Esophagus muscularis mucosa (tissue), 4 donors: ENCODE results near the gene PARN. TPM values are rescaled to one million over a fixed set of nuclear protein-coding genes. Genes with fewer than 3 reads are reported as not detected.
"Not testable (repeated sequence)": the region's sequence is repeated elsewhere in the genome, so short reads cannot be mapped to it uniquely, and the experiment has no call there.

Source experiments
- DNase-seq: peaks from one replicate; pipeline ENCODE4 v3.0.0-alpha.2; 2017; ENCODE audit errors: extremely low spot score
- H3K27ac ChIP-seq, 4 donors: fragments of 200-600 bp; sonication (generic); replicated peaks in 1 of 4; 1 replicate in 3 of 4; 2 replicates in 1 of 4; pipeline ENCODE4 v1.5.1; 2016 to 2019; ENCODE audit warnings: mild to moderate bottlenecking in 1 of 4
- H3K27me3 ChIP-seq, 4 donors: fragments of 200-600 bp; sonication (generic); one replicate each; pipeline versions ENCODE4 v1.5.1 to v1.6.0; 2016 to 2019
- H3K36me3 ChIP-seq, 4 donors: fragments of 200-600 bp; sonication (generic); one replicate each; pipeline ENCODE4 v1.5.1; 2016 to 2019
- H3K4me1 ChIP-seq, 4 donors: fragments of 200-600 bp; sonication (generic); one replicate each; pipeline ENCODE4 v1.5.1; 2016 to 2019
- H3K4me3 ChIP-seq, 4 donors: fragments of 200-600 bp; sonication (generic); 1 replicate in 2 of 4; 2 replicates in 2 of 4; pipeline ENCODE4 v1.5.1; 2016 to 2019; ENCODE audit warnings: mild to moderate bottlenecking in 4 of 4, moderate library complexity in 1 of 4
- H3K9me3 ChIP-seq, 4 donors: fragments of 200-600 bp; sonication (generic); 1 replicate in 3 of 4; 2 replicates in 1 of 4; pipeline ENCODE4 v1.5.1; 2016 to 2019
- CTCF ChIP-seq, 3 experiments: fragments of 200-600 bp in 2 of 3; fragments of 450-650 bp in 1 of 3; sonication (generic) in 2 of 3; IDR thresholded peaks; one replicate each; pipeline ENCODE4 v1.5.1; 2017 to 2019; ENCODE audit warnings: antibody characterized with exemption in 3 of 3, mild to moderate bottlenecking in 2 of 3, moderate library complexity in 1 of 3
- EP300 ChIP-seq: sonication (generic); formaldehyde crosslinking; IDR thresholded peaks from one replicate; pipeline ENCODE4 v1.6.1; 2017; ENCODE audit warnings: antibody characterized with exemption
- POLR2A ChIP-seq: fragments of 450-650 bp; IDR thresholded peaks from one replicate; pipeline ENCODE4 v1.6.1; 2017; ENCODE audit warnings: antibody characterized with exemption, moderate library complexity, mild to moderate bottlenecking, low read depth
- POLR2AphosphoS5 ChIP-seq, 2 donors: sonication (generic); formaldehyde crosslinking; IDR thresholded peaks; one replicate each; pipeline ENCODE4 v1.6.1; 2017; ENCODE audit warnings: antibody characterized with exemption in 2 of 2
- WGBS: methylation state at CpG from one replicate; pipeline ENCODE4 v1.1.5; 2018; 5-methylcytosine and 5-hydroxymethylcytosine counted together
- intact Hi-C: fragments of 100-400 bp; cut with DNase I; formaldehyde crosslinking; loops from one replicate; pipeline ENCODE4 v1.15.1; 2023
- total RNA-seq, 4 donors: library from RNA; depleted of rRNA; stranded (reverse); fragments of >200 nt; gene quantifications; one replicate each; pipeline versions ENCODE4 v1.1.0 to v1.2.1, GENCODE V29; 2016

PARN gene
- total RNA-seq, 4 donors from 2014 or later: 32.6 to 43.5 (median 36.1) TPM

GRCh38 chr16:14400285-14400977 is 229.6 kb downstream of the PARN start:
- no peak for DNase-seq
- Histone ChIP-seq H3K4me3 (no peak overlapping the region), H3K36me3 (no peaks in the 10 kb centered on the region), H3K27me3 (no peaks in the 10 kb centered on the region), H3K4me1 (peaks cover 14 to 31% (median 19%) of the 10 kb centered on the region in 4 donors), H3K27ac (peak overlapping the region in 3 of 4 donors; percentile 52 to 70 (median 65)), H3K9me3 (no peaks in the 10 kb centered on the region)
- 96% methylated on average over 14 of the region's 23 CpGs for WGBS
- TF ChIP-seq CTCF (IDR thresholded peaks at IDR 0.05) (no peak), POLR2A (no peak), EP300 (no peak), POLR2AphosphoS5 (IDR thresholded peaks at IDR 0.05) (no peak)
- intact Hi-C loops: no loop called here

- no peaks in the 10 kb centered on the region for H3K27me3 ChIP-seq
- DNase-seq: no peak
- 61% methylated on average over 24 of the region's 25 CpGs for WGBS
- intact Hi-C loops: no loop called here
- H3K9me3 ChIP-seq: no peaks in the 10 kb centered on the region
- TF ChIP-seq POLR2AphosphoS5 (IDR thresholded peaks at IDR 0.05) (peak in 1 of 2 donors; percentile 32), EP300 (no peak)
- peak overlapping the region; percentile 52 to 70 (median 60) for H3K27ac ChIP-seq
- no peaks in the 10 kb centered on the region for H3K36me3 ChIP-seq
- no peak overlapping the region for H3K4me3 ChIP-seq
- H3K4me1 ChIP-seq: peaks cover 14 to 30% (median 19%) of the 10 kb centered on the region in 4 donors
These were observed 230.4 kb downstream of the PARN start for GRCh38 chr16:14399378-14400284.

GRCh38 chr16:14398014-14398717 is 231.9 kb downstream of the PARN start:
- 85% methylated on average over 11 of the region's 11 CpGs for WGBS
- Histone ChIP-seq H3K27ac (no peak overlapping the region), H3K9me3 (no peaks in the 10 kb centered on the region), H3K4me1 (peaks cover 14 to 30% (median 19%) of the 10 kb centered on the region in 4 donors), H3K27me3 (no peaks in the 10 kb centered on the region), H3K4me3 (no peak overlapping the region), H3K36me3 (no peaks in the 10 kb centered on the region)
- DNase-seq: no peak
- intact Hi-C loops: no loop called here
- TF ChIP-seq CTCF (IDR thresholded peaks at IDR 0.05): no peak
- TF ChIP-seq POLR2AphosphoS5 (IDR thresholded peaks at IDR 0.05): no peak
- TF ChIP-seq EP300: no peak
- TF ChIP-seq POLR2A: no peak

- 73% methylated on average over 10 of the region's 10 CpGs for WGBS
- H3K27ac ChIP-seq, H3K4me3 ChIP-seq, H3K36me3 ChIP-seq, H3K27me3 ChIP-seq, DNase-seq, H3K9me3 ChIP-seq, intact Hi-C loops: not testable (repeated sequence)
- peaks cover 14 to 22% (median 19%) of the 10 kb centered on the region in 4 donors for H3K4me1 ChIP-seq
These were observed 234.3 kb downstream of the PARN start for GRCh38 chr16:14395710-14396304.

GRCh38 chr16:14394834-14395233 is 235.2 kb downstream of the PARN start:
- no peak for DNase-seq
- no peak overlapping the region for H3K27ac ChIP-seq
- peaks cover 10 to 15% (median 13%) of the 10 kb centered on the region in 4 donors for H3K4me1 ChIP-seq
- intact Hi-C loops: no loop called here
- WGBS: 94% methylated on average over 3 of the region's 3 CpGs
- H3K27me3 ChIP-seq: no peaks in the 10 kb centered on the region
- no peaks in the 10 kb centered on the region for H3K36me3 ChIP-seq
- H3K4me3 ChIP-seq: no peak overlapping the region
- TF ChIP-seq EP300 (no peak), POLR2AphosphoS5 (IDR thresholded peaks at IDR 0.05) (no peak), POLR2A (no peak), CTCF (IDR thresholded peaks at IDR 0.05) (no peak)
- H3K9me3 ChIP-seq: no peaks in the 10 kb centered on the region
